HG03460 (cell line): Measurements from ENCODE around the gene CRELD2.

Experiments
- ATAC-seq: cut with Tn5 transposase; IDR thresholded peaks from one replicate; pipeline ENCODE4 v1.9.1; 2021; ENCODE audit not compliant: unreplicated experiment

Gene CRELD2

GRCh38 chr22:49887064-49887451, 31.4 kb upstream of the CRELD2 start:
- ATAC-seq: no peak

- no peak for ATAC-seq
Measured at GRCh38 chr22:49887702-49888101, 30.7 kb upstream of the CRELD2 start.

GRCh38 chr22:49889071-49889470, 29.4 kb upstream of the CRELD2 start:
- ATAC-seq: no peak

- ATAC-seq: no peak
Measured at GRCh38 chr22:49892226-49892899, 26.1 kb upstream of the CRELD2 start.

- no peak for ATAC-seq
Measured at GRCh38 chr22:49893025-49893424, 25.4 kb upstream of the CRELD2 start.

- ATAC-seq: no peak
Measured at GRCh38 chr22:49894322-49895054, 23.9 kb upstream of the CRELD2 start.

- ATAC-seq: no peak
Measured at GRCh38 chr22:49896201-49896600, 22.2 kb upstream of the CRELD2 start.

- ATAC-seq: no peak
Measured at GRCh38 chr22:49897015-49897684, 21.3 kb upstream of the CRELD2 start.

GRCh38 chr22:49899530-49899929, 18.9 kb upstream of the CRELD2 start:
- ATAC-seq: no peak

- no peak for ATAC-seq
Measured at GRCh38 chr22:49900441-49901230, 17.8 kb upstream of the CRELD2 start.

- no peak for ATAC-seq
Measured at GRCh38 chr22:49901457-49901856, 17.0 kb upstream of the CRELD2 start.

- ATAC-seq: no peak
Measured at GRCh38 chr22:49903322-49904039, 15.0 kb upstream of the CRELD2 start.

GRCh38 chr22:49904040-49904369, 14.4 kb upstream of the CRELD2 start:
- ATAC-seq: no peak

- ATAC-seq: no peak
Measured at GRCh38 chr22:49905465-49905864, 13.0 kb upstream of the CRELD2 start.

- no peak for ATAC-seq
Measured at GRCh38 chr22:49906071-49906798, 12.2 kb upstream of the CRELD2 start.

GRCh38 chr22:49906799-49907290, 11.6 kb upstream of the CRELD2 start:
- no peak for ATAC-seq

- no peak for ATAC-seq
Measured at GRCh38 chr22:49907807-49908206, 10.6 kb upstream of the CRELD2 start.

GRCh38 chr22:49909476-49910205, 8.8 kb upstream of the CRELD2 start:
- no peak for ATAC-seq
